HepG2 (cell line): ENCODE measurements around the gene ZMYND10. TPM values are rescaled to one million over a fixed set of nuclear protein-coding genes. Genes with fewer than 3 reads are reported as not detected.

Experiments
- CBX1 ChIP-seq: IDR thresholded peaks from one replicate; pipeline ENCODE4 v1.6.1; 2016; ENCODE audit warnings: antibody characterized with exemption, low read depth
- CEBPB ChIP-seq: IDR thresholded peaks from 2 replicates; pipeline ENCODE4 v1.6.1; 2011; ENCODE audit warnings: low read depth, low read length, improper control_type of control experiment, borderline replicate concordance
- HMG20B ChIP-seq: conservative IDR thresholded peaks from 2 replicates; pipeline ENCODE4 v1.6.1; 2016; ENCODE audit warnings: missing genetic modification reagents, missing compliant biosample characterization
- NCOA2 ChIP-seq: sonication (generic); formaldehyde crosslinking; IDR thresholded peaks from 2 replicates; pipeline ENCODE4 v1.8.0; 2022; ENCODE audit warnings: inconsistent platforms
- PHB2 ChIP-seq: fragments of 450-650 bp; IDR thresholded peaks from 2 replicates; pipeline ENCODE4 v1.6.1; 2018; ENCODE audit not compliant: partially characterized antibody
- RBM22 ChIP-seq: fragments of 200-400 bp; formaldehyde crosslinking; optimal IDR thresholded peaks from 2 replicates; pipeline ENCODE3; 2017; ENCODE audit warnings: mild to moderate bottlenecking, low read length, moderate library complexity
- SNRNP70 ChIP-seq: fragments of 200-400 bp; formaldehyde crosslinking; IDR thresholded peaks from 2 replicates; pipeline ENCODE4 v1.6.1; 2017; ENCODE audit warnings: mild to moderate bottlenecking, low read depth, low read length, moderate library complexity
- ZFP1 ChIP-seq: IDR thresholded peaks from 2 replicates; pipeline ENCODE4 v1.6.1; 2016
- ZNF207 ChIP-seq: fragments of 450-650 bp; IDR thresholded peaks from 2 replicates; pipeline ENCODE4 v1.6.1; 2016; ENCODE audit warnings: antibody characterized with exemption, borderline replicate concordance
- ZNF317 ChIP-seq: sonication (generic); formaldehyde crosslinking; IDR thresholded peaks from 2 replicates; pipeline ENCODE4 v1.5.0; 2020; ENCODE audit warnings: mild to moderate bottlenecking, missing genetic modification reagents
- ZNF326 ChIP-seq: sonication (generic); formaldehyde crosslinking; IDR thresholded peaks from 2 replicates; pipeline ENCODE4 v1.4.0; 2020; ENCODE audit warnings: missing genetic modification reagents, borderline replicate concordance
- ZNF615 ChIP-seq: sonication (generic); formaldehyde crosslinking; IDR thresholded peaks from 2 replicates; pipeline ENCODE4 v1.5.0; 2020; ENCODE audit warnings: mild to moderate bottlenecking, missing genetic modification reagents, borderline replicate concordance
- ZNF678 ChIP-seq: sonication (generic); formaldehyde crosslinking; IDR thresholded peaks from 2 replicates; pipeline ENCODE4 v1.4.0; 2020; ENCODE audit warnings: mild to moderate bottlenecking, missing genetic modification reagents
- ZSCAN25 ChIP-seq: sonication (generic); formaldehyde crosslinking; IDR thresholded peaks from 2 replicates; pipeline ENCODE4 v1.8.0; 2022; ENCODE audit warnings: mild to moderate bottlenecking, missing genetic modification reagents
- polyA plus RNA-seq, 8 experiments: library from polyadenylated mRNA; depleted of rRNA in 3 of 8; stranded (reverse) in 7 of 8; unstranded in 1 of 8; fragments of >200 nt; fragmentation: Illumina TruSeq in 4 of 8; extraction: Trizol in 4 of 8; gene quantifications; 2 replicates each; pipeline versions ENCODE4 v1.2.1 to v1.2.3, GENCODE V29; 2011 to 2016; ENCODE audit warnings: low read depth in 4 of 8, missing spikeins in 1 of 8, mixed read lengths in 1 of 8; ENCODE audit not compliant: insufficient read depth in 1 of 8
- total RNA-seq, 5 experiments: library from RNA; depleted of rRNA; stranded (reverse); fragments of >200 nt; fragmentation: Illumina TruSeq; extraction: Trizol; gene quantifications; 2 replicates each; pipeline ENCODE4 v1.2.3, GENCODE V29; 2016; ENCODE audit warnings: low read depth in 1 of 5
- TF ChIP-seq, protein P1 (sequence below): sonication (generic); formaldehyde crosslinking; IDR thresholded peaks from 2 replicates; pipeline ENCODE4 v1.4.0; 2020; ENCODE audit warnings: mild to moderate bottlenecking, missing genetic modification reagents
- TF ChIP-seq, protein P2 (sequence below), 2 experiments: IDR thresholded peaks; 2 replicates each; pipeline ENCODE4 v1.6.1; 2011 to 2012; ENCODE audit warnings: low read length in 2 of 2, borderline replicate concordance in 1 of 2, low read depth in 1 of 2, mild to moderate bottlenecking in 1 of 2, moderate library complexity in 1 of 2
- TF ChIP-seq, protein P3 (sequence below): sonication (generic); formaldehyde crosslinking; IDR thresholded peaks from 2 replicates; pipeline ENCODE4 v1.4.0; 2020; ENCODE audit warnings: missing genetic modification reagents

Gene ZMYND10
- total and polyA plus RNA-seq, 2 of the 13 experiments (the other 11 are each of a cell fraction or from before 2014, with no cell fraction given), result 0.60 to 0.74 TPM

DNA sequence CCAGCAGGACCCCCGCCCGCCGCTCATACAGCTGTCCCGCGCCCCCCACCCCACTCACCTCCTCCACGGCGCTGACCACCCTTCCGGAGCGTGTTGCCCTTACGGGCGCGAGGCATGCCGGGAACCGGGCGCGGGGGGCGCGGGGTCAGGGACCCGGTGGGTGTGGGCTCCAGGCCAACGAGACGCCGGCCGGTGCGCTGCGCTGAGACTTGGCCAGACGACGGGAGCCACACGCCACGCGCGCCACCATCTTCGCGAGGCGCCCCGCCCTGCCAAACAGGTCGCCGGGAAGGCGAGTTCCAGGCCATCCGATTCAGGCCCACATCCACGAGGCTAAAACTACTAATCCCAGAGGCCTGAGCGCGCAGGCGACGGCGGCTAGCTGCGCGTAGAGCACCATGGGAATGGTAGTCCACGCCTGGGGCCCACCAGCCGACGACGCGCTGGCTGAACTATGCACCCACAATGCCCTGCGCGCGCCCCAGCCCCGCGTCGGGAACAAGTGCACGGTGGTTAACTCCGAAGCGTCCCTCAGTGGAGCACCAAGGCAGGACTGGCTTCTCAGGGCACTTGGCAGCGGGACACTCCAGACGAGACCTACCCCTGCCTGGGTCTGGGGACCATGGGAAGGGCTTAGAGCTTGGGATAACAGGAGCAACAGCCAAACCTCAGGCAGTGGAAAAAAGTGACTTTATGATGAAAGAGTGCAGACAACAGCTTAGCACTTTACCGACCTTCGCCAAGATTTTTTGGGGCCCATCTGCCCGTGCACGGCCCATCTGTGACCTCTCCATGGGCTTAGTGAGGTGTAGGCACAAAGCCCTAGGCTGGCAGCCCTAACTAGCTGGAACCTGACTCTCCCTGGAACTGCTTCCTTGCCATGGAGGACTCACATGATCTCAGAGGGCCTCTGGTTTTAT lies 53.1 kb downstream of the ZMYND10 start, which contains the start of gene IFRD2 (continued):
- TF ChIP-seq, protein P1, sequence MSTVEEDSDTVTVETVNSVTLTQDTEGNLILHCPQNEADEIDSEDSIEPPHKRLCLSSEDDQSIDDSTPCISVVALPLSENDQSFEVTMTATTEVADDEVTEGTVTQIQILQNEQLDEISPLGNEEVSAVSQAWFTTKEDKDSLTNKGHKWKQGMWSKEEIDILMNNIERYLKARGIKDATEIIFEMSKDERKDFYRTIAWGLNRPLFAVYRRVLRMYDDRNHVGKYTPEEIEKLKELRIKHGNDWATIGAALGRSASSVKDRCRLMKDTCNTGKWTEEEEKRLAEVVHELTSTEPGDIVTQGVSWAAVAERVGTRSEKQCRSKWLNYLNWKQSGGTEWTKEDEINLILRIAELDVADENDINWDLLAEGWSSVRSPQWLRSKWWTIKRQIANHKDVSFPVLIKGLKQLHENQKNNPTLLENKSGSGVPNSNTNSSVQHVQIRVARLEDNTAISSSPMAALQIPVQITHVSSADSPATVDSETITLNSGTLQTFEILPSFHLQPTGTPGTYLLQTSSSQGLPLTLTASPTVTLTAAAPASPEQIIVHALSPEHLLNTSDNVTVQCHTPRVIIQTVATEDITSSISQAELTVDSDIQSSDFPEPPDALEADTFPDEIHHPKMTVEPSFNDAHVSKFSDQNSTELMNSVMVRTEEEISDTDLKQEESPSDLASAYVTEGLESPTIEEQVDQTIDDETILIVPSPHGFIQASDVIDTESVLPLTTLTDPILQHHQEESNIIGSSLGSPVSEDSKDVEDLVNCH (CRISPR knock-in tag), result 0 out of 2 replicates have a peak, but pooled peaks have one; percentile 39
- 0 out of 2 replicates have a peak, but pooled peaks have one; percentile 38 for TF ChIP-seq ZNF678 (CRISPR knock-in tag)
- TF ChIP-seq HMG20B (CRISPR knock-in tag), result no peak; the same call in 1 of the 2 replicates
- TF ChIP-seq, protein P2, sequence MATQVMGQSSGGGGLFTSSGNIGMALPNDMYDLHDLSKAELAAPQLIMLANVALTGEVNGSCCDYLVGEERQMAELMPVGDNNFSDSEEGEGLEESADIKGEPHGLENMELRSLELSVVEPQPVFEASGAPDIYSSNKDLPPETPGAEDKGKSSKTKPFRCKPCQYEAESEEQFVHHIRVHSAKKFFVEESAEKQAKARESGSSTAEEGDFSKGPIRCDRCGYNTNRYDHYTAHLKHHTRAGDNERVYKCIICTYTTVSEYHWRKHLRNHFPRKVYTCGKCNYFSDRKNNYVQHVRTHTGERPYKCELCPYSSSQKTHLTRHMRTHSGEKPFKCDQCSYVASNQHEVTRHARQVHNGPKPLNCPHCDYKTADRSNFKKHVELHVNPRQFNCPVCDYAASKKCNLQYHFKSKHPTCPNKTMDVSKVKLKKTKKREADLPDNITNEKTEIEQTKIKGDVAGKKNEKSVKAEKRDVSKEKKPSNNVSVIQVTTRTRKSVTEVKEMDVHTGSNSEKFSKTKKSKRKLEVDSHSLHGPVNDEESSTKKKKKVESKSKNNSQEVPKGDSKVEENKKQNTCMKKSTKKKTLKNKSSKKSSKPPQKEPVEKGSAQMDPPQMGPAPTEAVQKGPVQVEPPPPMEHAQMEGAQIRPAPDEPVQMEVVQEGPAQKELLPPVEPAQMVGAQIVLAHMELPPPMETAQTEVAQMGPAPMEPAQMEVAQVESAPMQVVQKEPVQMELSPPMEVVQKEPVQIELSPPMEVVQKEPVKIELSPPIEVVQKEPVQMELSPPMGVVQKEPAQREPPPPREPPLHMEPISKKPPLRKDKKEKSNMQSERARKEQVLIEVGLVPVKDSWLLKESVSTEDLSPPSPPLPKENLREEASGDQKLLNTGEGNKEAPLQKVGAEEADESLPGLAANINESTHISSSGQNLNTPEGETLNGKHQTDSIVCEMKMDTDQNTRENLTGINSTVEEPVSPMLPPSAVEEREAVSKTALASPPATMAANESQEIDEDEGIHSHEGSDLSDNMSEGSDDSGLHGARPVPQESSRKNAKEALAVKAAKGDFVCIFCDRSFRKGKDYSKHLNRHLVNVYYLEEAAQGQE (IDR thresholded peaks at IDR 0.05; ENCODE audit: borderline replicate concordance in 1 of 2, low read depth in 1 of 2, low read length in 2 of 2), result no peak; a peak in 1 of 4 replicates
- TF ChIP-seq ZFP1 (CRISPR knock-in tag), result no peak; the same call in 1 of the 2 replicates
- TF ChIP-seq, protein P3, sequence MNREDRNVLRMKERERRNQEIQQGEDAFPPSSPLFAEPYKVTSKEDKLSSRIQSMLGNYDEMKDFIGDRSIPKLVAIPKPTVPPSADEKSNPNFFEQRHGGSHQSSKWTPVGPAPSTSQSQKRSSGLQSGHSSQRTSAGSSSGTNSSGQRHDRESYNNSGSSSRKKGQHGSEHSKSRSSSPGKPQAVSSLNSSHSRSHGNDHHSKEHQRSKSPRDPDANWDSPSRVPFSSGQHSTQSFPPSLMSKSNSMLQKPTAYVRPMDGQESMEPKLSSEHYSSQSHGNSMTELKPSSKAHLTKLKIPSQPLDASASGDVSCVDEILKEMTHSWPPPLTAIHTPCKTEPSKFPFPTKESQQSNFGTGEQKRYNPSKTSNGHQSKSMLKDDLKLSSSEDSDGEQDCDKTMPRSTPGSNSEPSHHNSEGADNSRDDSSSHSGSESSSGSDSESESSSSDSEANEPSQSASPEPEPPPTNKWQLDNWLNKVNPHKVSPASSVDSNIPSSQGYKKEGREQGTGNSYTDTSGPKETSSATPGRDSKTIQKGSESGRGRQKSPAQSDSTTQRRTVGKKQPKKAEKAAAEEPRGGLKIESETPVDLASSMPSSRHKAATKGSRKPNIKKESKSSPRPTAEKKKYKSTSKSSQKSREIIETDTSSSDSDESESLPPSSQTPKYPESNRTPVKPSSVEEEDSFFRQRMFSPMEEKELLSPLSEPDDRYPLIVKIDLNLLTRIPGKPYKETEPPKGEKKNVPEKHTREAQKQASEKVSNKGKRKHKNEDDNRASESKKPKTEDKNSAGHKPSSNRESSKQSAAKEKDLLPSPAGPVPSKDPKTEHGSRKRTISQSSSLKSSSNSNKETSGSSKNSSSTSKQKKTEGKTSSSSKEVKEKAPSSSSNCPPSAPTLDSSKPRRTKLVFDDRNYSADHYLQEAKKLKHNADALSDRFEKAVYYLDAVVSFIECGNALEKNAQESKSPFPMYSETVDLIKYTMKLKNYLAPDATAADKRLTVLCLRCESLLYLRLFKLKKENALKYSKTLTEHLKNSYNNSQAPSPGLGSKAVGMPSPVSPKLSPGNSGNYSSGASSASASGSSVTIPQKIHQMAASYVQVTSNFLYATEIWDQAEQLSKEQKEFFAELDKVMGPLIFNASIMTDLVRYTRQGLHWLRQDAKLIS (CRISPR knock-in tag), result no peak
- no peak for TF ChIP-seq PHB2
- TF ChIP-seq ZSCAN25 (CRISPR knock-in tag), result no peak
- 0 out of 2 replicates have a peak, but pooled peaks have one; percentile 11 for TF ChIP-seq NCOA2 (CRISPR knock-in tag)
- TF ChIP-seq ZNF317 (CRISPR knock-in tag), result no peak
- no peak for TF ChIP-seq SNRNP70
- no peak for TF ChIP-seq ZNF326 (CRISPR knock-in tag)
- no peak for TF ChIP-seq CEBPB
- no peak for TF ChIP-seq CBX1
- no peak for TF ChIP-seq ZNF207
- TF ChIP-seq RBM22, result no peak
- TF ChIP-seq ZNF615 (CRISPR knock-in tag), result no peak
